GM18526 (cell line): Measurements from ENCODE around the gene LRIG3.

Experiments used
- POLR2A ChIP-seq: IDR thresholded peaks from 3 replicates; pipeline ENCODE4 v1.6.1; 2011; ENCODE audit not compliant: insufficient read length; ENCODE audit errors: extremely low read depth

Gene LRIG3

GRCh38 chr12:58847901-58848600 lies 72.3 kb downstream of the LRIG3 start:
- no peak for TF ChIP-seq POLR2A

- no peak for TF ChIP-seq POLR2A
These were observed 76.1 kb downstream of the LRIG3 start for GRCh38 chr12:58844161-58844560.

GRCh38 chr12:58841058-58841798 lies 79.1 kb downstream of the LRIG3 start:
- no peak for TF ChIP-seq POLR2A

GRCh38 chr12:58833853-58834252 lies 86.5 kb downstream of the LRIG3 start:
- no peak for TF ChIP-seq POLR2A

GRCh38 chr12:58832920-58833319 lies 87.4 kb downstream of the LRIG3 start:
- TF ChIP-seq POLR2A: no peak
